Progenitor cell of endocrine pancreas (in vitro differentiated cells): ENCODE results near the gene COQ8A. TPM values are rescaled to one million over a fixed set of nuclear protein-coding genes. Genes with fewer than 3 reads are reported as not detected.

Experiments
- DNase-seq: peaks from one replicate; pipeline ENCODE4 v3.0.0; 2021; ENCODE audit warnings: low spot score; ENCODE audit not compliant: unreplicated experiment
- H3K27ac Mint-ChIP-seq: 2 replicates; pipeline ENCODE4 v1.8.0; 2021; ENCODE audit warnings: mild to moderate bottlenecking, moderate library complexity, mixed read lengths
- H3K27me3 Mint-ChIP-seq: 2 replicates; pipeline ENCODE4 v1.8.0; 2021; ENCODE audit warnings: mixed read lengths
- H3K36me3 Mint-ChIP-seq: 2 replicates; pipeline ENCODE4 v1.8.0; 2022; ENCODE audit warnings: mixed read lengths; ENCODE audit not compliant: insufficient read depth
- H3K4me1 Mint-ChIP-seq: 2 replicates; pipeline ENCODE4 v1.8.0; 2021; ENCODE audit warnings: low read depth, mixed read lengths
- H3K4me3 Mint-ChIP-seq: 2 replicates; pipeline ENCODE4 v1.8.0; 2021; ENCODE audit warnings: low read depth, mild to moderate bottlenecking, moderate library complexity, mixed read lengths
- H3K9me3 Mint-ChIP-seq: 2 replicates; pipeline ENCODE4 v1.8.0; 2021; ENCODE audit warnings: low read depth, mixed read lengths
- CTCF ChIP-seq: fragments of 200-600 bp; sonication (generic); IDR thresholded peaks from one replicate; pipeline ENCODE4 v1.5.0; 2021; ENCODE audit warnings: antibody characterized with exemption, mild to moderate bottlenecking; ENCODE audit not compliant: unreplicated experiment
- total RNA-seq: library from RNA; stranded (reverse); gene quantifications from 2 replicates; pipeline ENCODE4 v1.2.1, GENCODE V29; 2021

COQ8A gene
- total RNA-seq, 1 donor from 2014 or later, result 31.0 TPM

GRCh38 chr1:226938903-226939437, 1.1 kb upstream of the COQ8A start:
- H3K9me3 Mint-ChIP-seq, result peaks cover 14% of the 10 kb centered on the region
- peak overlapping the region; percentile 80 for H3K4me3 Mint-ChIP-seq
- H3K27ac Mint-ChIP-seq, result peak overlapping the region; percentile 96
- no peaks in the 10 kb centered on the region for H3K27me3 Mint-ChIP-seq
- DNase-seq, result no peak
- H3K4me1 Mint-ChIP-seq, result peaks cover 28% of the 10 kb centered on the region
- peaks cover 20% of the 10 kb centered on the region for H3K36me3 Mint-ChIP-seq
- no peak for TF ChIP-seq CTCF

- peak; percentile 30 for DNase-seq
- peak overlapping the region; percentile 96 for H3K27ac Mint-ChIP-seq
- H3K4me1 Mint-ChIP-seq, result peaks cover 31% of the 10 kb centered on the region
- peak overlapping the region; percentile 80 for H3K4me3 Mint-ChIP-seq
- peaks cover 11% of the 10 kb centered on the region for H3K9me3 Mint-ChIP-seq
- H3K27me3 Mint-ChIP-seq, result no peaks in the 10 kb centered on the region
- no peak for TF ChIP-seq CTCF
- H3K36me3 Mint-ChIP-seq, result peaks cover 17% of the 10 kb centered on the region
Measured at GRCh38 chr1:226939438-226940028, 561 bp upstream of the COQ8A start.

GRCh38 chr1:226940806-226941067, 643 bp downstream of the COQ8A start:
- no peak overlapping the region for H3K27ac Mint-ChIP-seq
- no peak for TF ChIP-seq CTCF
- DNase-seq, result no peak
- H3K36me3 Mint-ChIP-seq, result peaks cover 6% of the 10 kb centered on the region
- peaks cover 42% of the 10 kb centered on the region for H3K4me1 Mint-ChIP-seq
- no peaks in the 10 kb centered on the region for H3K9me3 Mint-ChIP-seq
- H3K4me3 Mint-ChIP-seq, result peak overlapping the region; percentile 80
- H3K27me3 Mint-ChIP-seq, result no peaks in the 10 kb centered on the region

- Mint-ChIP-seq H3K27ac (peak overlapping the region; percentile 55), H3K27me3 (no peaks in the 10 kb centered on the region), H3K9me3 (no peaks in the 10 kb centered on the region), H3K4me3 (no peak overlapping the region), H3K36me3 (peaks cover 4% of the 10 kb centered on the region), H3K4me1 (peaks cover 57% of the 10 kb centered on the region)
- no peak for TF ChIP-seq CTCF
- DNase-seq, result no peak
Measured at GRCh38 chr1:226942392-226942791, 2.3 kb downstream of the COQ8A start.

DNA sequence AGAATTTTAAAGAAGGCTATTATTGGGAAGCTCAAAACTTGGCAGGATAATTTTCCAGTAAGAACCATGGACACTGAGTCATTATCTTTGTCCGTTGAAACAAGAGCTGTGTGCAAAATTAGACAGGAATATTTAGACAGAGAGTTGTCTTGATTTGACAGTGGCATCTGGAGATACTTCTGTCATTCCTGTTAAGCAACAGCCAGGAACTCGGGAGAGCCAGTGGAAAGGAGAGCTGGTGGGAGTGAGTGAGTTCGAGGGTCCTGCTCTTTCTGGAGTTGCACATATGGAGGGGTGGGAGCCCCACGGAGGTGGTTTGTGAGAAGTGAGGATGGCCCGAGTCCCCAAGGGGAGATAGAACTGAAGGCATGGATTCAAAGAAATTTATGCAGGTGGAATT, 3.1 kb downstream of the COQ8A start:
- no peak for TF ChIP-seq CTCF
- DNase-seq, result no peak
- Mint-ChIP-seq H3K9me3 (no peaks in the 10 kb centered on the region), H3K4me3 (peak overlapping the region; percentile 5), H3K27ac (peak overlapping the region; percentile 71), H3K4me1 (peaks cover 55% of the 10 kb centered on the region), H3K36me3 (peaks cover 3% of the 10 kb centered on the region), H3K27me3 (no peaks in the 10 kb centered on the region)
